ENCODE results near the gene PDZRN3. TPM values are rescaled to one million over a fixed set of nuclear protein-coding genes. Genes with fewer than 3 reads are reported as not detected.

PDZRN3 gene
- total RNA-seq, 4 donors from 2014 or later, result 25.3 to 152 (median 45.4) TPM

- no peak for TF ChIP-seq CTCF (IDR thresholded peaks at IDR 0.05; ENCODE audit: low read depth)
Measured at GRCh38 chr3:73523661-73524060, 101.1 kb downstream of the PDZRN3 start.

GRCh38 chr3:73521734-73522336 lies 102.9 kb downstream of the PDZRN3 start:
- no peak for TF ChIP-seq CTCF (IDR thresholded peaks at IDR 0.05; ENCODE audit: low read depth)

GRCh38 chr3:73520931-73521461 lies 103.7 kb downstream of the PDZRN3 start:
- no peak for TF ChIP-seq CTCF (IDR thresholded peaks at IDR 0.05; ENCODE audit: low read depth)

GRCh38 chr3:73516631-73517030 lies 108.1 kb downstream of the PDZRN3 start:
- TF ChIP-seq CTCF (IDR thresholded peaks at IDR 0.05; ENCODE audit: low read depth), result no peak

GRCh38 chr3:73513260-73513659 lies 111.5 kb downstream of the PDZRN3 start:
- no peak for TF ChIP-seq CTCF (IDR thresholded peaks at IDR 0.05; ENCODE audit: low read depth)

- no peak for TF ChIP-seq CTCF (IDR thresholded peaks at IDR 0.05; ENCODE audit: low read depth)
Measured at GRCh38 chr3:73511571-73512525, 112.9 kb downstream of the PDZRN3 start.

- no peak for TF ChIP-seq CTCF (IDR thresholded peaks at IDR 0.05; ENCODE audit: low read depth)
Measured at GRCh38 chr3:73510784-73511183, 114.0 kb downstream of the PDZRN3 start.
